NAMALWA (cell line): ENCODE measurements around the gene FLAD1.

ENCODE experiments used
- DNase-seq: peaks from one replicate; pipeline ENCODE4 v3.0.0-alpha.2; 2015; ENCODE audit warnings: low spot score

Gene FLAD1

GRCh38 chr1:155017041-155017945 lies 34.1 kb downstream of the FLAD1 start:
- peak; percentile 94 for DNase-seq

- DNase-seq: no peak
Measured at GRCh38 chr1:155017946-155018316, 34.8 kb downstream of the FLAD1 start.

- DNase-seq: no peak
Measured at GRCh38 chr1:155018617-155019348, 35.6 kb downstream of the FLAD1 start.

GRCh38 chr1:155019377-155020245 lies 36.5 kb downstream of the FLAD1 start:
- DNase-seq: no peak

GRCh38 chr1:155022136-155022926 lies 39.2 kb downstream of the FLAD1 start:
- no peak for DNase-seq

- no peak for DNase-seq
Measured at GRCh38 chr1:155022927-155023236, 39.7 kb downstream of the FLAD1 start.

GRCh38 chr1:155023627-155024026 lies 40.5 kb downstream of the FLAD1 start:
- no peak for DNase-seq

- DNase-seq: no peak
Measured at GRCh38 chr1:155024315-155024714, 41.2 kb downstream of the FLAD1 start.

- DNase-seq: no peak
Measured at GRCh38 chr1:155026154-155026553, 43.0 kb downstream of the FLAD1 start.

GRCh38 chr1:155026588-155026987 lies 43.4 kb downstream of the FLAD1 start:
- DNase-seq: no peak

GRCh38 chr1:155029513-155030242 lies 46.5 kb downstream of the FLAD1 start:
- no peak for DNase-seq

- no peak for DNase-seq
Measured at GRCh38 chr1:155030243-155030795, 47.2 kb downstream of the FLAD1 start.

GRCh38 chr1:155030899-155031298 lies 47.8 kb downstream of the FLAD1 start:
- no peak for DNase-seq

GRCh38 chr1:155032886-155033285 lies 49.7 kb downstream of the FLAD1 start:
- no peak for DNase-seq

- no peak for DNase-seq
Measured at GRCh38 chr1:155033524-155033923, 50.4 kb downstream of the FLAD1 start, which contains the start of the genes DCST1 and DCST2. Gene DCST1, plus strand, starts transcription at chr1:155033824. Its CDS starts 213 bp downstream, at chr1:155034037. Gene DCST2, minus strand, starts transcription at chr1:155033781. Its CDS starts 80 bp downstream, at chr1:155033701.

GRCh38 chr1:155034318-155035208 lies 51.4 kb downstream of the FLAD1 start:
- no peak for DNase-seq

GRCh38 chr1:155035936-155036335 lies 52.8 kb downstream of the FLAD1 start:
- no peak for DNase-seq

- no peak for DNase-seq
Measured at GRCh38 chr1:155037043-155037442, 53.9 kb downstream of the FLAD1 start.

- no peak for DNase-seq
Measured at GRCh38 chr1:155037851-155038441, 54.8 kb downstream of the FLAD1 start.
